Sigmoid colon (tissue), 7 donors: ENCODE measurements around the gene PTPN14. TPM values are rescaled to one million over a fixed set of nuclear protein-coding genes. Genes with fewer than 3 reads are reported as not detected.

Experiments
- DNase-seq: peaks from one replicate; pipeline ENCODE4 v3.0.0-alpha.2; 2019
- H3K27ac ChIP-seq, 4 donors: fragments of 200-600 bp; sonication (generic); one replicate each; pipeline ENCODE4 v1.5.1; 2016 to 2019; ENCODE audit warnings: mild to moderate bottlenecking in 1 of 4
- H3K27me3 ChIP-seq, 3 donors: fragments of 200-600 bp; sonication (generic); one replicate each; pipeline ENCODE4 v1.5.1; 2019; ENCODE audit warnings: mild to moderate bottlenecking in 1 of 3
- H3K36me3 ChIP-seq, 4 donors: fragments of 200-600 bp; sonication (generic); one replicate each; pipeline ENCODE4 v1.5.1; 2016 to 2019
- H3K4me1 ChIP-seq, 4 donors: fragments of 200-600 bp; sonication (generic); one replicate each; pipeline ENCODE4 v1.5.1; 2017 to 2019
- H3K4me3 ChIP-seq, 4 donors: fragments of 200-600 bp; sonication (generic); one replicate each; pipeline ENCODE4 v1.5.1; 2017 to 2019; ENCODE audit warnings: mild to moderate bottlenecking in 2 of 4, moderate library complexity in 1 of 4
- H3K9me3 ChIP-seq, 4 donors: fragments of 200-600 bp in 3 of 4; sonication (generic) in 3 of 4; one replicate each; pipeline versions ENCODE4 v1.5.1 to v1.6.1; 2013 to 2019
- EP300 ChIP-seq, 4 donors: sonication (generic); formaldehyde crosslinking; IDR thresholded peaks; one replicate each; pipeline ENCODE4 v1.6.1; 2017; ENCODE audit warnings: antibody characterized with exemption in 4 of 4
- POLR2A ChIP-seq, 2 donors: fragments of 450-650 bp; IDR thresholded peaks; one replicate each; pipeline ENCODE4 v1.6.1; 2016; ENCODE audit warnings: antibody characterized with exemption in 2 of 2, mild to moderate bottlenecking in 2 of 2, moderate library complexity in 2 of 2
- POLR2AphosphoS5 ChIP-seq, 4 donors: sonication (generic); formaldehyde crosslinking; IDR thresholded peaks; one replicate each; pipeline ENCODE4 v1.6.1; 2017; ENCODE audit warnings: antibody characterized with exemption in 4 of 4
- WGBS, 2 donors: extraction: QIAGEN DNeasy Blood & Tissue Kit; methylation state at CpG; one replicate each; pipeline ENCODE4 v1.1.7; 2013; 5-methylcytosine and 5-hydroxymethylcytosine counted together
- intact Hi-C: fragments of 100-400 bp; cut with DNase I; formaldehyde crosslinking; loops from one replicate; pipeline ENCODE4 v1.15.1; 2023
- polyA plus RNA-seq, 3 donors: library from polyadenylated mRNA; stranded (reverse); fragments of 200-250 nt; gene quantifications; one replicate each; pipeline ENCODE4 v1.2.3, GENCODE V29; 2013
- total RNA-seq, 4 donors: library from RNA; depleted of rRNA; stranded (reverse); fragments of >200 nt; gene quantifications; one replicate each; pipeline ENCODE4 v1.1.0, GENCODE V29; 2016
- TF ChIP-seq, protein P1 (sequence below), 4 experiments: fragments of 450-650 bp in 3 of 4; fragments of 200-600 bp in 1 of 4; IDR thresholded peaks; one replicate each; pipeline ENCODE4 v1.5.1; 2016 to 2019; ENCODE audit warnings: antibody characterized with exemption in 4 of 4, mild to moderate bottlenecking in 3 of 4, moderate library complexity in 2 of 4
- donor health status: healthy with polysubstance abuse.
- donor health status: Bipolar disorder and iron deficiency.
- donor health status: healthy.

The PTPN14 gene
- total and polyA plus RNA-seq, 7 donors: 0.46 to 35.5 (median 20.1) TPM

DNA sequence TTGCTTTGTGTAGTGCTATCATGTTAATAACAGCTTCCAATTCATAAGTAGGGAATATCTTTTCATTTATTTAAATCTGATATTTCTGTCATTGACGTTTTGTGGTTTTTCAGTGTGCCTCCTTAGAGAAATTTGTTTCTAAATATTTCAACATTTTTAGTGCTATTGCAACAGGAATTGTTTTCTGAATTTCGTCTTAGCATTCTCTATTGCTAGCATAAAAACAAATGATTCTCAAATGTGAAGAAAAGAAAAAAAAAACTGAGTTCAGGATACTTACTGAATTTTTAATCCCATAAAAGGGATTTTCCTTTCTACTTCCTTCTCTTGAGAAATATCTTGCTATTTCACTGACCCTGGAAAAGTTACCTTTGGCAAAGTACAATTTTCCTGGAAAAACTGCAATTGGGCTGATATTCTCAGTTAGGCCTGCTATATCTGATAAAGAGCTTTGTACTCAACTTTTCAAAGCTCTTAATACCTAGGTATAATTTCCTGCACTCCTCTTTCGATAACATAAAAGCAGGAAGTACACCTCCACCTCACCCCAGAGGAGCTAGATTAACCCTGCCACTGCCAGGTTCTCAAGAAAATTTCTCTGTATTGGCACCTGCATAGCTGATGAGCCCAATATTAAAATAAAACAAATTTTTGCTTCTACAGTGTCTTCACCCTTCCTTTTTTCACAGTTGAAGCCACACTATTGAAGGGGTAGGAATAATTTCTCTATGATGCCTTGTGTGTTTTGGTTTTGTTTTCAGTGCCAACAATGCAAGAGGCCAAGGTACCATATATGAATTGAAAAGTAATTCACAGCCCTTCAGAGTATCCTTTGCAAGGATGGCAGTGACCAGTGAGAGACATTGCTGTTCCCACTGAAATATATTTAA, 35.6 kb downstream of the PTPN14 start:
- Histone ChIP-seq H3K27me3 (no peaks in the 10 kb centered on the region), H3K4me1 (peaks cover 0 to 51% (median 33%) of the 10 kb centered on the region in 4 donors), H3K9me3 (no peaks in the 10 kb centered on the region), H3K36me3 (no peaks in the 10 kb centered on the region), H3K4me3 (no peak overlapping the region), H3K27ac (no peak overlapping the region)
- WGBS, 2 donors: 37 to 53% methylated on average over 3 of the region's 3 CpGs
- DNase-seq: no peak
- TF ChIP-seq POLR2A (IDR thresholded peaks at IDR 0.05) (no peak), EP300 (IDR thresholded peaks at IDR 0.05) (no peak), POLR2AphosphoS5 (IDR thresholded peaks at IDR 0.05) (no peak)
- TF ChIP-seq, protein P1, sequence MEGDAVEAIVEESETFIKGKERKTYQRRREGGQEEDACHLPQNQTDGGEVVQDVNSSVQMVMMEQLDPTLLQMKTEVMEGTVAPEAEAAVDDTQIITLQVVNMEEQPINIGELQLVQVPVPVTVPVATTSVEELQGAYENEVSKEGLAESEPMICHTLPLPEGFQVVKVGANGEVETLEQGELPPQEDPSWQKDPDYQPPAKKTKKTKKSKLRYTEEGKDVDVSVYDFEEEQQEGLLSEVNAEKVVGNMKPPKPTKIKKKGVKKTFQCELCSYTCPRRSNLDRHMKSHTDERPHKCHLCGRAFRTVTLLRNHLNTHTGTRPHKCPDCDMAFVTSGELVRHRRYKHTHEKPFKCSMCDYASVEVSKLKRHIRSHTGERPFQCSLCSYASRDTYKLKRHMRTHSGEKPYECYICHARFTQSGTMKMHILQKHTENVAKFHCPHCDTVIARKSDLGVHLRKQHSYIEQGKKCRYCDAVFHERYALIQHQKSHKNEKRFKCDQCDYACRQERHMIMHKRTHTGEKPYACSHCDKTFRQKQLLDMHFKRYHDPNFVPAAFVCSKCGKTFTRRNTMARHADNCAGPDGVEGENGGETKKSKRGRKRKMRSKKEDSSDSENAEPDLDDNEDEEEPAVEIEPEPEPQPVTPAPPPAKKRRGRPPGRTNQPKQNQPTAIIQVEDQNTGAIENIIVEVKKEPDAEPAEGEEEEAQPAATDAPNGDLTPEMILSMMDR (IDR thresholded peaks at IDR 0.05): no peak
- intact Hi-C loops: no loop called here

DNA sequence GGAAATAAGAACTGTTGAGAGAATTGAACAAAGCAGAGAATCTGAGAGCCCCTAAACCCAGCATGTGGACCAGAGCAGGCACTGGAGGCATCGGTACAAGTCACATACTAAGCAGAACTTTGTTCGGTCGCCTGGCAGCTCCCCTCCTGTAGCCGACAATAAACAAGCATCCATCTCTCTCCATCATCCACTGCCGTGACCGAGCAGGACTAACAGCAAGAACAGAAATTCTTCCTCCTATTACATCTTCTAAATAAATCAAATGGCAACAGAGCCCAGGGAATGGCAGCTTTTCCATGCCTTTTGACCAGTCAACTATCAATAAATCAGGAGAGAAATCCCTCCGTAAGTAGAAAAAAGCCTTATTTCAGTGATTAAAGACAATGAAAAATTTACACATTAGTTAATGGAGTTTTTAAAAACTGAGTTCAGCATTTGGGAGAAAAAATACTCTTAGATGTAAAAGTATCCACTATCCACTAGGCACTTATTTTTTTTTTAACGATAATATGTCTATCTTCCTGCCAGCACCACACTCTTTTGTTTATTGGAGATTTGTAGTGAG, 36.5 kb downstream of the PTPN14 start:
- H3K4me1 ChIP-seq: peaks cover 0 to 45% (median 26%) of the 10 kb centered on the region in 4 donors
- no peak overlapping the region for H3K4me3 ChIP-seq
- DNase-seq: no peak
- H3K9me3 ChIP-seq: no peaks in the 10 kb centered on the region
- intact Hi-C loops: no loop called here
- no peak overlapping the region for H3K27ac ChIP-seq
- H3K36me3 ChIP-seq: no peaks in the 10 kb centered on the region
- no peaks in the 10 kb centered on the region for H3K27me3 ChIP-seq
- TF ChIP-seq POLR2AphosphoS5 (IDR thresholded peaks at IDR 0.05): no peak
- TF ChIP-seq POLR2A (IDR thresholded peaks at IDR 0.05): no peak
- TF ChIP-seq EP300 (IDR thresholded peaks at IDR 0.05): no peak
- TF ChIP-seq, protein P1 (IDR thresholded peaks at IDR 0.05): no peak
- WGBS, 2 donors: 79 to 90% methylated on average over 8 of the region's 8 CpGs

DNA sequence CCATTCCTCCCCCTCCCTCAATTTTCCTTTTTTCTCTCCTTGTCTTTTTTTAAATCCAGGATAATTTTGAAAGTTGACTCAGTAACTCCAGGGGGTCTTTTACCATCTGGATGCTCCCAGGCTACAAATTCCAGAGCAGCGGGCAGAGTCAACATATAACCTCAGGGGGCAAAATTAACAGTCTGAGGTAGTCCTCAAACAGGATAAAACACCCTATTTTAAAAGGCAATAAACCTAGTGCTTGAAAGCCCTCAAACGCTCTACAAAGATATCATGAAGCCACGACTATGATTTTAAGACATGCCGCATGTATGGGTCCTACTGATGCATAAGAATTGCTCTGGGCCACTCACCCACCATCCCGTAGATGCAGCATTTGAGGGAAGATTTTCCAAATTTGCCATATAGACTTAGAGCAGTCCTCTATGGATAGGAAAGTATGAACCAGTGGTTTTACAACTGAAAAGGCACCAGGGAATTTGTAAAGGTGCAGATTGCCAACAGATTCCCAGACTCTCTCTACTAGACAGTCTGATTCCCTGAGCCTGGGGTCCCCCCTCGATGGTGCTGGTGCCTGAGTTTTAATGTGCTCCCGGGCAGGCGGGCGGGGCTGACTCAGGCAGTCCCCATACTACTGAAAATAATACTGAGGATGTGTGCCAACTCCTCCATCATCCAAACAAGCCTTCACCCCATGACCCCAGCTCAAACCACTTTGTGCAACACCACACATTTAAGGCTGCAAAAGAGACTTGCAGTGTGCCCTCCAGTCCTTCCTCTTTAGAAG, 37.2 kb downstream of the PTPN14 start:
- WGBS, 2 donors: 69 to 75% methylated on average over 9 of the region's 9 CpGs
- DNase-seq: no peak

DNA sequence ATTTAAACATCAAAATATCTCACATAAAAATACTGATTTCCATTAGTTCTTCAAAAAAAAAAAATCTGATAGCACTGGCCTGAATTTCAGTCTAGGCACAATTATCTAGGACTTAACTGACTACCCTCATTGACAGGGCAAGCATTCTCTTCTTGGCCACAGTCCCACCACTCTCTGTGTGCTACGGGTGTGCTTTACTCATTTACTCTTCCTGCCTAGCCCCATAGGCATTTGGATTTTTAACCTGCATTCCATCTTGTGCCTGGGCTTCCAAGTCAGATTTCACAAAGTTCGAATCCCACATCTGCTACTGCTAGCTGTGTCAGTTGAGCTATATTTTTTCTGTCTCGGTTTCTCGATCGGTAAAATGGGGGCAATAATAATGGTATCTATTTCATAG, 38.0 kb downstream of the PTPN14 start:
- Histone ChIP-seq H3K27me3 (no peaks in the 10 kb centered on the region), H3K4me1 (peaks cover 0 to 36% (median 25%) of the 10 kb centered on the region in 4 donors), H3K27ac (no peak overlapping the region), H3K9me3 (no peaks in the 10 kb centered on the region), H3K4me3 (no peak overlapping the region), H3K36me3 (no peaks in the 10 kb centered on the region)
- TF ChIP-seq EP300 (IDR thresholded peaks at IDR 0.05): no peak
- no peak for TF ChIP-seq POLR2AphosphoS5 (IDR thresholded peaks at IDR 0.05)
- TF ChIP-seq, protein P1 (IDR thresholded peaks at IDR 0.05): no peak
- no peak for TF ChIP-seq POLR2A (IDR thresholded peaks at IDR 0.05)
- WGBS, 2 donors: 91 to 92% methylated on average over 5 of the region's 5 CpGs
- no peak for DNase-seq
- intact Hi-C loops: no loop called here

More for the DNA sequence above, 37.2 kb downstream of the PTPN14 start:
- Histone ChIP-seq H3K27ac (no peak overlapping the region), H3K4me3 (no peak overlapping the region), H3K27me3 (no peaks in the 10 kb centered on the region), H3K9me3 (no peaks in the 10 kb centered on the region), H3K4me1 (peaks cover 0 to 41% (median 26%) of the 10 kb centered on the region in 4 donors), H3K36me3 (no peaks in the 10 kb centered on the region)
- intact Hi-C loops: no loop called here
- TF ChIP-seq POLR2A (IDR thresholded peaks at IDR 0.05) (no peak), POLR2AphosphoS5 (IDR thresholded peaks at IDR 0.05) (no peak), EP300 (IDR thresholded peaks at IDR 0.05) (no peak)
- TF ChIP-seq, protein P1 (IDR thresholded peaks at IDR 0.05): no peak
